NCI-H2107 treated with DMSO at 0.1 percent for 48 hours (cell line): ENCODE measurements around the gene TOM1L2.
A peak's percentile ranks its signal among the peaks of the same experiment; 100 is the strongest.

ENCODE experiments used
- DNase-seq: peaks from one replicate; lab custom pipeline; 2025; ENCODE audit not compliant: unreplicated experiment; lab: John Stamatoyannopoulos, UW

The TOM1L2 gene

DNA sequence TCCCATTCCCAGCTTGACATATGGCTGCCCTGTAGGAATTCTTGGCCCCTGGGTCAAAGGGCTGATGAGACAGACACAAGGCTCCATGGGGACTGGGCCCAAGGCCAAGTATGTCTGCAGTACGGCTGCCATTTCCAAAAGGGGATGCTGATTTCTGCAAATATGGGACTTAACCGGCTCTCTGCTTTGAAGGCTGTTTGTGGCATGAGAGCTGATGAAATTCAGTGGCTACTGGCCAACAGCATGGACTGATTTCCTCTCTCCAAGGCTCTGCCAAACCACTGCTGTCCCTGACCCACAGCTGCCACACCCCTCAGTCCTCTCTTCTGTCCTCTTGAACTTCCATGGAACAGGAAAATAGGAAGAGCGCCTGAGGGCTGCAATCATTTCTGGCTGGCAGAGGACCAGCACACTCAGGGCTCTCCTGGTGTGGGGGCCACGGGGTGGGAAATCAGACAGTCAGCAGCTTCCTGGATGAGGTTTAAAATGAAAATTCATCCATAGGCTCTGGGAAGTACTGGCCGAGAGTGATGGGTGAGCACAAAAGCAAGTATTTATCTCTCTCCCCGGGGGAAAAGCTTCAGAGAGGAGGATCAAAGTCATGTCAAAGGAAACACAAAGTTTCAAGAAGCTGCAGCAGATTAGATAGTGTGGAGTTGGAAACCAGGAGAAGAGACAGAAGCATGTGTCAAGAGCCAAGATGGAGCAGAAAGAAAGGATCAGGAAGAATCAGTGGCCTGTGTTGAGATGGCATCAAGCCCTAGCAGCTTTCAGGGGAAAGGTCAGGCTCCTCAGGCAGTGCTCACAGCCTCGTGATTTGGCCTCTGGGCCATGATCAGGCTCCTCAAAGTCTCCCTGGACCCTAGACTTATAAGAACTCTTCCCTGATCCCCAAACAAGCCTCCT lies 71.3 kb downstream of the TOM1L2 start:
- no peak for DNase-seq

DNA sequence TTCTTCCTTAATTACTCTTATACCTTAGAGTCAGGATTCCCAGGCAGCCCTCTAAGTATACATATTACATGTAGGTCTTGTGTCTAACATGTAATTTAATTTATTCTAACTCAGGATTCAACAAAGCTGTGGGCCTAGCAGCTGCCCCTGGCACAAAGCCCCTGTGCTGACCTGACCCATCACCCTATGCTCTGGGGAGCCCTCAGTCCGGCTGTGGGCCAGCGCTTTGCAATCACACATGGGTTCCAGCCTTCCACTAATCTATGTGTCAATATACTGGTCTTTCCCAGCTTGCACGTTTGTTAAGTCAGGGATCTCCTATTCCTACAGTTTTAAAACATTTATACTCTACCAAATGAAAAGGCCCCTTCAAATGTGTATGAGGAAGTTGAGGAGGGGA lies 72.7 kb downstream of the TOM1L2 start:
- no peak for DNase-seq

DNA sequence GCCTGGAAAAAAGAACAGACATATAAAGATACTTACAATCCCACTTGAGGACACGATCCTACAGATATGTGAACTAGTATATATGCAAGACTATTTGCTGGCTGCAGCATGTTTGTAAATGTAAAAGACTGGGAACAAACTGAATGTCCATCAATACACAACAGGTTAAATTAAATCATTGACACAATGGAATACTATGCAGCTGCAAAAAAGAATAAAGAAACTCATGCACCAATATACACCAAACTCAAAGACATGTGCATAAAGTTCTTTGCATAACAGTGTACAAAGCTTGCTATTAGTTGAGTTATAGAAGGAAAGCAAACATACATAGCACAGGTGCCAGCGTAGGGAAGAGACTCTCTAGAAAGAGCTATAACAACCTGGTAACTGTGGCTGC lies 73.5 kb downstream of the TOM1L2 start:
- no peak for DNase-seq

DNA sequence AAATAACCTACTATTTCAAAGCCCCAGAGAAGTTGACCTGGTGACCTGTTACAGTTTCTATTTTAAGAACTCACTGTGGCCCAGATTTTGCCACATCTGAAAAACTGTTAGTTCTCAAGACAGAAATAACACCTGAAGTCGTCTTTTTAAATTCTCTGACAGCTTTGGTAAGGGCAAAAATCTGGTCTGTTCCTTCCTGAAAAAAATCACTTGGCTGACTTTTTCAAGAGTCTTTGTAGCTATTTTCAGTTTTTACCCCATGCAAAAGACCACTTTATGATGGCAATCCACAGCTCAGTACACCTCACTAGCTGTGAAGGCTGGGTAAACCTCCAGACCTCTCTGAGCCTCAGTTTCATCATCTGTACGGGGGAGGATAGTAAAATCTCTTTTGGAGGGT lies 74.8 kb downstream of the TOM1L2 start:
- no peak for DNase-seq

DNA sequence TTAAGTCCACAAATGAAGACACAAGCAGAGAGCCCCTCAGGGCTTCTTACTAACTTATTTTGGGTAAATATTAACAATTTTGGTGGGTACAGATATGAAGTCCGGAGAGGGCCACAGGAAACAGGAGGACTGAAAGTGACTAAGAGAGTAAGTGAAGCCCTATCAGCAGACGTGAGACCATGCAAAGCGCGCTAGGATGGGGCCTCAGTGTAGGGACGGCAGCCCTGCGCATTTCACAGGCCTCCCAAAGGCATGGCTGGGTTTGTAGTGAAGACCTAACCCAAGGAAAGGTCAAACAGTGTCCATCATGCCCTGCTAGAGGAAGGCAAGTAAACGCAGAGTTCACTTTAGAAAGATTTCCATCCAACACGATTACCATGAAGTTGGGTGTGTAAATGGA lies 75.5 kb downstream of the TOM1L2 start:
- no peak for DNase-seq

DNA sequence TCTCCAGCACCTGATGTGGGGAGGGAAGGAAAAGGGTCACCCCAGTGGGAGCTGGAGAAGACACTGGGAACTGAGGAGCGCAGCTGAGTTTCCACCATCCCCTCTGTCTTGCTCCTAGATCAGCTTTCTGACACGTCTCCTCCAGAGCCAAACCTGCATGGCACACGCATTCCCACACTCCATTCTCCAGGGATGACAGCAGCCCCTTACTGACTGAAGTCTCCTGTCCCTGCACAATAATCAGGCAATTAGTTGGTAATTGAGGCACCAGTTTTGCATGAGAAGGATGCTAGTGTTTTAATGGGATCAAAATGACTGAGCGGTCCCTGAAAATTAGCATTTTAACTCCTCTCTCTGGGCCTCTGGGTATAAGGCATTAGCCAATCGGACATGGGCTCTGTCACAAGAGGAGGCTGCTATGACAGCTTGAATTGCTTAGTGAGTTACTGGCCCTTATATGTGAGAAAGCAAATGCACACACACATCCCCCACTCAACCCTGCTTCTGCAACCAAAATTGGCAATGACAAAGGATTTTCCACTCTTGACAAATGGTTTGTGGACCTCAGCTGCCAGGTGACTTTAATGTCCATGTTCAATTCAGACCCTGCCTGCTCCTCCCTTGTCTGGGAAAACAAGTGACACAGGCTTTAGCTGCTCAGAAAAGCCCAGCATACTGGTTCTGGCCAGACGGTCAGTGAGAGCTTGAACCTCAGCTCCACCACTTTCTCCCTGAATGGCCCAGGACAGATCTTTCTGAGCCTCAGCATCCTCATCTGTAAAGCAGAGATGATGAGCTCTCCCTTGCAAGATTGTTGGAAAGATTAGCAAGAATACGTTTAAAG lies 78.2 kb downstream of the TOM1L2 start:
- DNase-seq, result no peak

DNA sequence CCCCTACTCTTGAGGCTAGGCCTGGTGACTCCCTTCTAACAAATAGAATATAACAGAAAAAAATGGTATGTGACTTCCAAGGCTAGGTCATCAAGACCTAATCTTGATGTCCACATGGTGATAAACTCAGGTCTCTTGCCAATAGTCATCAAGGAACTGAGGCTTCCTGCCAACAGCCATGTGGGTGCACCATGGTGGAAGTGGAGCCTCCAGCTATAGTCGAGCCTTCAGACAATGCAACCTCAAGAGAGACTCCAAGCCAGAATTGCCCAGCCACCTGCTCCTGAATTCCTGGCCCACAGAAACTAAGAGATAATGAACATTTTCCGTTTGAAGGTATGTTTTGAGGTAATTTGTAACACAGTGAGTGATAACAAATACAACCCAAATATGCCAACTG lies 79.5 kb downstream of the TOM1L2 start:
- no peak for DNase-seq

DNA sequence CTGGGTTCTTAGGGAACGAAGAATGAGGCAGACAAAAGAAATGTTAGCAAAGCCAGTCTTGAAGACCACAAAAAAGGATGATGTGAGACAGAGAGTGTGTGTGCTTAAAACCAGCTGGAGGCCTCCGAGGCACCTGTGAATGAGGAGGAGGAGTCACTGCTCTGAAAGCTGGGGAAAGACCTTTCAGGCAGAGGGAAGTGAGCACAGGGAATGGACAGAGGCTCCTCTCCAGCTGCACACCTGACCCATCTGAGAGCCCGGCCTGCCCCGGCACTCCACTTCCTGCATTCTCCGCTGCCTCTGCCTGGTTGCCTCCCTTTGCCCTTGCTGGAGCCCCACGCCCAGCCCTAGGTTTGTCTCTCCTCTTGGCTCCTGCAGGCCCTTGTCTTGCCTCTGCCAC lies 80.2 kb downstream of the TOM1L2 start:
- DNase-seq, result peak; percentile 56

DNA sequence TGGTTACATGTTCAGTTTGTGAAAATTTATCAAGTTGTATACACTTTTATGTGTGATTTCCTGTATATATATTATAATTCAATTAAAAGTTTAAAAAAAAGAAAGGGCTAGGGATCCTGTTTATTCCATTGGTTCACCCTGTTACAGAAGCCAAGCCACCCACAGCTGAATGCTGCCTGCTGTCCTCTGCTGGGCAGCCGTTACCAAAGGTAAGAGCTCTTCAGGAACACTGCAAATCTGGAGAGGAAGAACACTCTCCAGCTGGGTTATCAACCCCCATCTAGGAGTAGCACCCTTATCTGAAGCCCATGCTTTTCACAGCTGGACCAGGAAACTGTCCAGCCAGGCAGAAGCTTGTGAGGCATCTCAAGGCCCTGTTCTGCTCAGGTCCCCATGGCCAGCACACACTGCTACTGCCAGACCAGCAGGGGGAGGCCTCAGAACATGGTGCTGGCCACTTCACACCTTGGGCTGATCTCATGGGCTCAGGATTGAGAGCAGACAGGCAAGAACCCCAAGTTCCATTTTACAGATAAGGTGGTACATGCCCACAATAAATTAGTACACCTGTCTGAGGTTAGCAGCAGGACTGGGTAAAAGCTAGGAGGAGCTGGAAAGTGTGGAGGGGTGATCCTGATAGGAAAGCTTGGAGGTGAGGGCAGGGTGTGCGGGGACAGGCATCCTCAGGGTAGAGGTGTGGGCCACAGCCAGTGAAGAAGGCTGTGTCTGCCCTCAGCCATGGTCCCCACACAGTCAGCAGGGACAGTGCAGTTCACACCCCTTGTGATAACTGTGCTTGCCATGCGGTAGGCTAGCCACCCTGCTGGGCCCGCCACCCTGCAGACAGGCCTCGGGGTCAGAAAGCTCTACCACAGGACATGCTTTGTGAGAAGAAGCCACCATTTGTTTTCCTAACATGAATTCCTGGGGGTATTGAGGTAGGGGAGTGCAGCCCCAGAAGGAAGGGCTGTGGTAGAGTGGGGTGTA lies 81.1 kb downstream of the TOM1L2 start:
- peak; percentile 14 for DNase-seq

DNA sequence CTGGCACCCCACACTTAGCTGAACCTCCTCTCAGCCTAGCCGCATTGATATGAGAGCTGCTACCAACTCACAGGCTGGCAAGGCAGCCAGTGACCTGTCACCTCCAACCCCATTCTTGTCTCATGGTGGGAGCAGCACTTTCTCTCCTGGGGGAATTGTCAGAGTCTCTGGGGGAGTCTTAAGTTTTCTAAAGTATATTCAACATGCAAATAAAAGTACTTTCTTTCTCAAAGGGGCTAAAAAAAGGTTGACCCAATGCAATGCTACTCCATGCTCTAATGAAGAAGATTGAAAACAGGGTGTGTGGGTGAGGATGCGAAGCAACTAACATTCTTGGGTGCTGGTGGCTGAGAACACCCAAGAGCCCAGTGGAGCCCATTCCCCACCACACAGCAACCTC lies 82.3 kb downstream of the TOM1L2 start:
- no peak for DNase-seq

DNA sequence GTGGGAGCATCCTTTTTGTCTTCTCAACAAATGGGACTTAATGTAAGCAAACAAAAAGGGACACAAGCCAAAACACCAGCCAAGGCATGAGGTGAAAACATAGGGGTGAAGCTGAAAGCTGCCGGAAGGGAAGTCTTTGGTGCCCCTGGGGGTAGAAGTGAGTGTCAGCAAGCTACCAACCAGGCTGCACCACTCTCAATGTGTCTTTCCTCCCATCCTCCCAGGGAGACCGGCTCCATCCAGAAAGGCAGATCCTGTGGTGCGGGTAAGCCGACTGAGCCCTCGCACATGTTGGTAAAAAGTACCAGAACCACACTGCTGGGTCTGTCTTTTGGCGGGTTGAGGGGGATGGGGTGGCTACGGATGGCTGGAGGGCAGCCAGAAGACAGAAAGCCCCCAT lies 83.4 kb downstream of the TOM1L2 start:
- no peak for DNase-seq

DNA sequence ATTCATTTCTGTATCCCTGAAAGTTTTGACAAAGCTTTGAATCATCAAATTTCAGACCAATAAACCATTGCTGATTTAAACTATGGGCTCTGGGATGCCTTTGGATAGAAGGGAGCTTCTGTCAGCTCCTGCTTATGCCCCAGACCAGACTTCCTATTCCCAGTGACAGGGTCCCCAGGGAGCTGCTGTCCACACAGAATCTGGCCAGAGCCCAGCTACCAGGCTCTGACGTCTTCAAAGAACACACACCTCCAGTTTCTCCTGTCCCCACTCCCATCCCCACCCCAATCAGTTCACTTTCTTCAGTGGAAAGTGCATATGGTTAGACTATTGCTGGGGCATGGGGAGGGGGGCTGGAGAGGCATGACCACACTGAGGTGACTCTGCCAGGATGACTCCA lies 83.8 kb downstream of the TOM1L2 start:
- no peak for DNase-seq

DNA sequence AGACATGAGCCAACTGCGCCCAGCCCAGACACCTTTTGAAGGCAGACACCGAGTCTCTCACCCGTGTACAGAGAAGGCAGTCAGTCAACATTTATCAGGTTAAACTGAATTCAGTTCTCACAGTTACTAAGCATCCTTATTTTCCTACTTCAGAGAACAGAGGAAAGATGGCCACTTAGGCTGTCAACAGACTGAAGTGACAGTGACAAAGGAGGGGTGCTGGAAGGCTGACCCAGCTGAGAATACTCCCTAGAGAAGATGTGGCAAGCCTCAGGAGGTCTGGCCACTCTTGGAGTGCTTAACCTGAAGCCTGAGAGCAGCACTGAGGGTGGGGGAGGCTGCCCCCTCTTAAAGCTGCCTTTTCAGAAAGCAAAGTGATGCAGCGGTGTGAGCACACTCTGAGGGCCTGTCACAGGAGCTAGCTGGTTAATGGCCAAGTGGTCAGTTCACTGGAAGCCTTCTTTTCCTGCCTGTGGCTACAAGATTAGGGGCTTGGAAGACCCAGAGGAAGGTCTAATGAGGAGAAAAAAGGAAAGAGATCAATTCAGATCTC lies 84.4 kb downstream of the TOM1L2 start:
- no peak for DNase-seq

DNA sequence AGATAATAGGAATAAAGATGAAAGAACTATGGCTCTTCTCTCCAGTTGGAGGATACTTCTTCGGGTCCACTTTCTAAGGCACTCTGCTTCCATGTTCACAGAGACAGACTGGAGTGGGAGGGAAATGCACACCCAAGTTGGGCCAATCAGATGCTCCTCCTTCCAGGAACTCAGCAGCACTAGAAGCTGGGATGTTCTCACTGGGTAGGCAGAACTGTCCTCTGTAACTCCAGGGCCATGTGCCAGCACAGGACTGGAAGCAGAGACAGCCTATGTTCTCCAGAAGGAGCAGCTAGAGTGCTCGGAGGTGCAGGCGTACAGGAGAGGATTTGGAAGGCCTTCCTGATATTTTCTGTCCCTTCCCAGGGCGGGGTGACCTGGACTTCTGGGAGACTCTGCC lies 85.5 kb downstream of the TOM1L2 start:
- no peak for DNase-seq

DNA sequence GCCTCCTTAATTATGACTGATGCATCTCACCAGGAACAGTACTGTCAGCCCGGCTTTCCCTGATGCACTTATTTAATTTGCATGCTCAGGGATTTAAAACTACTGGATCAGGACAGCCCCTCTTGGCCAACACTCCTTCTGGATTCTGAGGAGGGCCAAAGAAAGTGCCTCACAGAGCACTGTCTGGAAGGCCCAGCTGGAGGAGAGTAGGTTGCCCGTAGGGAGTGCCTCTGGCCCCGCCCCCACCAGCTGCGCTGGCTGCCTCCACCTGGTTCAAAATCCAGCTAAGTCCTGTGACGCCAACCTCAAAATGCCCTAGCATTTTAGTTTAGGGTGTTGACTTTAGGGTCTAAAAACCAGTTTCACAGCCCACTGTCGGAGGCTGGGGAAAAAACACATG lies 86.0 kb downstream of the TOM1L2 start:
- no peak for DNase-seq

DNA sequence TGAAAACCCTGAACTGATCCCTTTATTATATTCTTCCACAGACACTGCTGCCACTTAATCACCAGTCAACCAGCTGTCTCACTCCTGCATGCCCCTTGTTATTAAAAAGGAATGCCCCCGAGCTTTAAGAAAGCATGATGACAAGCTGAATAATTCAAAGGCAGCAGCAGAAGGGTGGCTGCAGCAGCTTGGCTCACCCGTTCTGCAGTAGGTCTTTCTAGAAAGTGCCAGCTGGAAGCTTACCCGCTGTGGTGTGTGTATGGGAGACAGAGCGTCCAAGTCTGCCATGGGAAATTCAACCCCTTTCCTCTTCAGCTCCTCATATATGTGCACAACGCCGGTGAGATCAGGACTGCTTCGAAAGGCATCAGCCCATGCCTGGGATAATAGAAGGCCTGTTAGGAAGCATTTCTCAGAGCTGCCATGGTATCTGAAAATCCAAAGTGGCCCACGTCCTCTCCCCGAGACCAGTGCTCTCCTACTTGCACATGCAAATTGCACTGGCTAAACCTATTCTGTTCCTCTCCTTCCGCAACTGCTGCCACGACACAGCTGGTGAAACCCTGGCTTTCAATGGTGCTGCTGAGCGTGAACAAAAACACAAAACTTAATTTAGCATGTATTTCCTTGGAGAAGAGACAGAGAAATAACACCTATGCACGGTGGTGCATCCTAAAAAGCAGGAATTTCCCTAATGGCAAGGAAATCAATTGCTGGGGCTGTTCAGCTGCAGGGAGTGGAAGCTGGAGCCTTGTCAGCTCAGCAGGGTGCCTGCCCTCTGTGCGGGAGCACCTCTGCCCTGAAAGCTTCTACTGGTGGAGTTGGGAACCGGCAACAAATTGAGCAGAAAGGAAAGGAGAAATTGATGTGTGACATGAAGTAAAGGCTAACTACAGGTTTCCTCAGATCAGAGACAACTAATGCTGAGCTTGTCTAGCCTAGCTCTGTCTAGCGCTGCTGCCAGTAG lies 87.5 kb downstream of the TOM1L2 start:
- DNase-seq, result no peak

DNA sequence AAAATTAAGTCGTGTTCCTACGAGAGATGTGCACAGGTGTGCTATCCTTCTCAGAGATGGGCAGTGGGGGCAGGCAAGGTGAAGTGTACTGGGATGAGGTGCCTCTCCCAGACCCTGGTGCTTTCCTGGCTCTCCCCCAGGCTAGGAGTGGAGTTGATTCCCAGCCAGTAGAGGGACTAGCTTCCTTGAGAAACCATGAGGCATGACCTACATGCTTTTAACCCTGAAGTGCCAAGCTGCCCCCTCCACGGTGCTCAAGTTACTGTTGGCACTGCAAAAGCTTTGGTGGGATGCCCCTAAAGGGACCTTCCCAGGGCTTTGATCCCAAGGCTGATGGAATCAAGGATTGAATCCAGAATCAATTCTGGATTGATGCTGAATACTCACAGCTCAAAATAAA lies 88.4 kb downstream of the TOM1L2 start:
- no peak for DNase-seq

DNA sequence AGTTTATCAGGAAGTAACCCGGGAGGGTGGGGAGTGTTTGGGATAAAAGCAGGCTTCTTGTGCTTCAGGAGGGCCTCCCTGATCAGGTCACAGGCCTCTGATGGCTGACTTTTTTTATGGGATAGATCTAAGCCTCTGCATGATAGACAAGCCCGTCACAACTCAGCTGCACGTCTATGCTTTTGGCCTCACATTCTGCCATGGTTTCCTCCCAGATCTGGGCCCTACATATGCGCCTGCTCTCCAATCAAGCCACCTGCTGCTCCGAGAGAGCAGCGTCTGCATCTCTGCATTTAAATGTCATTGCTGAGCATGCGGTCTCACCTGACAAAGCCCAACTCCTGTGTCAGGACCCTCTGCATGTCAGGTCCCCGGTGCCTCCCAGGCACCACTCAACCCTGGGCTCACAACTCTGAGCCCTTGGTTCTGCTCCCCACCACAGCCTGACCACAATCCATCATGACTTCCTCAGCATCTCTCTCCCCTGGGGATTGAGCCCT lies 90.1 kb downstream of the TOM1L2 start:
- no peak for DNase-seq

DNA sequence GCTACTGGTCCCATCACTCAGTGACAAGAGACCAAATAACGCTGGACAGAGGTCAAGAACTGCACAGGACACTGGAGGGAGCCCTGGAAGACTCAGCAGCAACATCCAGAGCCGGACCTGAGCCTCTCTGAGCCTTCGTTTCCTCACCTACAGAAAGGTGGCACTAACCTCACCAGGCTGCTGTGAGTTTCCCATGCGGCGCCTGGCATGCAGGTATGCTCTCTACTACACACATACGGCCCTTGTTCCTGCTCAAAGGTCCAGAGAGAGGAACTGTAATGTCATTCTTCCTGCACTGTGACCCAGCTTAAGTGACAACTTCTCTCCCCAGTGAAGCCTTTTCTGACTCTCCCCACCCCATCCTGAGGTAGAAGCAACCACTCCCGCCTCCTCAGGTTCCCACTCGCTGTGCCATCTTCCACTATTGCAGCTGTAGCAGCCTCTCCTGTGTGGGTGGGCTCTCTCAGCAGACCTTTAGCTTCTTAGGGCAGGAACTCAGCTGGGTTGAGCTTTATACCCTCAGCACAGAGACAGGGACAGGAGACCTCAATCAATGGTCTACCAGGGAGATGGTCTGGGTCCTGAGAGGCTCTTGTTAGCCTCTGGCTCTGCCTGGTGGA lies 91.5 kb downstream of the TOM1L2 start:
- DNase-seq, result no peak
